ENCODE measurements around the gene RBM22. TPM values are rescaled to one million over a fixed set of nuclear protein-coding genes. Genes with fewer than 3 reads are reported as not detected.

RBM22 gene
- total and polyA plus RNA-seq, 2 of the 8 experiments (the other 6 are each of a cell fraction or from before 2014, with no cell fraction given): 20.8 to 33.9 TPM

GRCh38 chr5:150651382-150651781 lies 49.5 kb downstream of the RBM22 start:
- Histone ChIP-seq H2BK12ac (ENCODE audit: low read depth, low read length) (no peak overlapping the region), H3K4me3 (ENCODE audit: extremely low read depth in 1 of 4, insufficient read depth in 2 of 4, low read depth in 3 of 4, low read length in 4 of 4) (no peak overlapping the region), H3K23ac (ENCODE audit: insufficient read length) (no peak overlapping the region), H3K36me3 (ENCODE audit: control insufficient read depth in 2 of 4, insufficient read depth in 4 of 4, low read length in 3 of 4) (no peaks in the 10 kb centered on the region), H2AFZ (ENCODE audit: low read length) (no peak overlapping the region), H2BK5ac (ENCODE audit: low read depth, low read length) (no peak overlapping the region), H4K20me1 (replicated peaks in 1 of 2; ENCODE audit: control insufficient read depth in 1 of 2, insufficient read depth in 2 of 2, low read length in 2 of 2) (no peaks in the 10 kb centered on the region), H3K27me3 (replicated peaks in 1 of 4; ENCODE audit: control insufficient read depth in 3 of 4, extremely low read depth in 1 of 4, insufficient read depth in 3 of 4, low read length in 3 of 4) (no peaks in the 10 kb centered on the region), H3K4me2 (ENCODE audit: insufficient read depth in 1 of 2, low read depth in 2 of 2, low read length in 2 of 2) (no peak overlapping the region), H3K4me1 (replicated peaks in 1 of 4; ENCODE audit: control insufficient read depth in 3 of 4, insufficient read depth in 4 of 4, low read length in 3 of 4) (peaks cover 0 to 2% (median 2%) of the 10 kb centered on the region in 4 experiments; a peak in 4 of 7 replicates), H3K9me3 (ENCODE audit: insufficient read depth in 2 of 2, low read depth in 1 of 2, low read length in 1 of 2) (no peaks in the 10 kb centered on the region), H4K91ac (replicated peaks; ENCODE audit: insufficient read length, low read length) (no peak overlapping the region), H4K5ac (ENCODE audit: insufficient read length, low read depth, low read length) (no peak overlapping the region), H2BK15ac (ENCODE audit: low read length) (peak overlapping the region; percentile 31; the same call in 1 of the 2 replicates), H2AK5ac (ENCODE audit: low read depth, low read length) (no peak overlapping the region), H3K56ac (replicated peaks; ENCODE audit: insufficient read length, low read depth, low read length) (no peak overlapping the region), H3K79me1 (ENCODE audit: low read depth, low read length) (no peaks in the 10 kb centered on the region), H4K8ac (ENCODE audit: extremely low read depth, insufficient read depth, low read length) (no peak overlapping the region; the same call in 1 of the 2 replicates), H3K9ac (replicated peaks in 1 of 4; ENCODE audit: extremely low read depth in 1 of 4, low read depth in 3 of 4, low read length in 3 of 4) (no peak overlapping the region), H3K27ac (ENCODE audit: low read depth, low read length) (no peak overlapping the region), H2BK120ac (replicated peaks; ENCODE audit: low read depth, low read length) (no peak overlapping the region), H3K4ac (replicated peaks; ENCODE audit: insufficient read length, low read depth, low read length) (no peak overlapping the region), H2BK20ac (ENCODE audit: low read length) (no peak overlapping the region), H3K23me2 (ENCODE audit: low read depth, low read length) (no peaks in the 10 kb centered on the region; the same call in 1 of the 2 replicates), H3K14ac (ENCODE audit: insufficient read length) (no peak overlapping the region), H3K79me2 (ENCODE audit: control insufficient read depth in 1 of 2, insufficient read depth in 2 of 2, low read length in 2 of 2) (no peaks in the 10 kb centered on the region), H3K18ac (ENCODE audit: extremely low read depth, low read length) (no peak overlapping the region)
- 80% methylated on average over 1 of the region's 1 CpG; no CpG with 5 or more reads in 1 of the 2 experiments for WGBS, 2 experiments (ENCODE audit: extremely low coverage in 1 of 2, insufficient coverage in 1 of 2, insufficient read length in 1 of 2, insufficient replicate concordance in 2 of 2, low coverage in 1 of 2, low lambda C conversion rate in 2 of 2, missing lambda C conversion rate in 1 of 2)
- DNase-seq (ENCODE audit: low read depth in 1 of 2, low spot score in 2 of 2) (no peak), FAIRE-seq (no peak)
- CTCF ChIA-PET (ENCODE audit: partially characterized antibody): interaction anchor here (0.7 to 20.1 kb wide), 14 partner anchors 4 to 192 kb away, joined by 3 to 303 read pairs (median 14); partner anchors contain the start of genes MYOZ3 and SYNPO
- POLR2A ChIA-PET (ENCODE audit: partially characterized antibody): interaction anchor here (0.9 to 1.4 kb wide), 5 partner anchors 10 to 201 kb away, joined by 3 to 6 read pairs (median 3); partner anchors contain the start of gene MYOZ3
- TF ChIP-seq RNF2 (IDR thresholded peaks at IDR 0.05; ENCODE audit: borderline replicate concordance, low read depth, low read length, missing control alignments, poor library complexity, severe bottlenecking) (no peak), PHF8 (conservative IDR thresholded peaks at IDR 0.05; ENCODE audit: low read depth, low read length) (no peak), CHD2 (IDR thresholded peaks at IDR 0.05; ENCODE audit: low read length) (no peak), TBP (IDR thresholded peaks at IDR 0.05; ENCODE audit: low read depth, low read length) (no peak), POLR2AphosphoS5 (IDR thresholded peaks at IDR 0.05; ENCODE audit: low read depth, low read length) (no peak), USF2 (IDR thresholded peaks at IDR 0.05; ENCODE audit: low read length) (no peak), POU5F1 (IDR thresholded peaks at IDR 0.05; ENCODE audit: low read depth, low read length) (no peak), CTCF (IDR thresholded peaks at IDR 0.05; ENCODE audit: control extremely low read depth in 1 of 3, insufficient read depth in 1 of 3, low read depth in 1 of 3, low read length in 3 of 3) (no peak), TAF1 (IDR thresholded peaks at IDR 0.05; ENCODE audit: low read depth, low read length) (no peak), ASH2L (IDR thresholded peaks at IDR 0.05; ENCODE audit: low read length) (no peak)

All from H1 (cell line).